ENCODE data around the gene UMPS.
"Not testable (repeated sequence)": the region's sequence is repeated elsewhere in the genome, so short reads cannot be mapped to it uniquely, and the experiment has no call there.

Gene UMPS

DNA sequence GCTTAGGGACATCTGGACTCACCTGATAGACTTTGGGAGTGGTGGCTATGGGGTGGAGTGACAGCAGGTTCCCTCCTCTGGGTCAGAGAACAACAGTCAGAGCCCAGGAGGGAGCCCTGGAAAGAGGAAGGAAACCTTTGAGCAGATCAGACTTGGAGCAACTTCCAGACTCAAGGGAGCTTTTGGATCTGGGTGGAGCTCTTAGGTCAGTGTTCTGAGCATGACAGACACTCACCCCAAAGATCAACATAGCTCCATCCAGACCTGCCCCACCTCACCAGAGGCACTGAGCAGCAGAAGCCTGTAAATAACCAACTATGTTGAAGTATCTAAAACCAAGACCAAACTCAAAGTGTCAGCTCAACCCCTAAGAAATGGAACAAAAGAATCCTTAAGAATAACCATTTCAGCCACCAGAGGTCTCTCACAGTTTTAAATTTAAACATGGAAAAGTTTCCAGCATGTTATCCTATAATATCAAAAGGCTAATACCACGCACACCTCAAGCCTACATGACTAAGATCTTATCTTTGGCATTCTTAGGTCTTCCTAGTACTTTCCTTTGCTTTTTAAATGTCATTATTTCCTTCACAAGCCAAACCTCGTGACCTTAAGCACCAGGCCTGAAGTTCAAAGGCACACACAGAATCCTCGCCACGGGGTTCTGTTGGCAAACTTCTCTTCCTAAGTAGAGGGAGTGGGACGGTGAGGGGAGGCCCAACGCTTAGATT is 56.4 kb downstream of the UMPS start:
- Histone ChIP-seq H3K9me3 (ENCODE audit: insufficient read depth, low read depth, low read length) (no peaks in the 10 kb centered on the region), H2AFZ (ENCODE audit: low read length) (peak overlapping the region; percentile 24), H3K4me2 (ENCODE audit: low read depth, low read length, poor library complexity, severe bottlenecking) (no peak overlapping the region), H3F3A (ENCODE audit: low read depth) (no peaks in the 10 kb centered on the region), H3K9me2 (replicated peaks; ENCODE audit: low read depth, low read length) (no peaks in the 10 kb centered on the region), H3K36me3 (ENCODE audit: insufficient read depth, low read length) (no peaks in the 10 kb centered on the region), H4K20me1 (ENCODE audit: insufficient read depth, low read length, poor library complexity, severe bottlenecking) (no peaks in the 10 kb centered on the region), H3K4me3 (ENCODE audit: low read length, poor library complexity, severe bottlenecking) (no peak overlapping the region), H3K79me2 (ENCODE audit: insufficient read depth, low read length) (no peaks in the 10 kb centered on the region), H3K9ac (ENCODE audit: low read depth, low read length, poor library complexity, severe bottlenecking) (no peak overlapping the region), H3K27me3 (ENCODE audit: insufficient read depth, low read length, poor library complexity, severe bottlenecking) (no peaks in the 10 kb centered on the region), H3K4me1 (ENCODE audit: insufficient read depth, low read length, poor library complexity, severe bottlenecking) (no peaks in the 10 kb centered on the region)
- TF ChIP-seq EZH2phosphoT487 (IDR thresholded peaks at IDR 0.05; ENCODE audit: borderline replicate concordance) (no peak), CTCF (conservative IDR thresholded peaks at IDR 0.05; ENCODE audit: low read length) (peak; percentile 54)

- Histone ChIP-seq H3K4me2 (ENCODE audit: low read depth, low read length, poor library complexity, severe bottlenecking) (no peak overlapping the region), H3K9me2 (replicated peaks; ENCODE audit: low read depth, low read length) (no peaks in the 10 kb centered on the region), H3K79me2 (ENCODE audit: insufficient read depth, low read length) (no peaks in the 10 kb centered on the region), H3K27me3 (ENCODE audit: insufficient read depth, low read length, poor library complexity, severe bottlenecking) (no peaks in the 10 kb centered on the region), H3K9me3 (ENCODE audit: insufficient read depth, low read depth, low read length) (no peaks in the 10 kb centered on the region), H3K36me3 (ENCODE audit: insufficient read depth, low read length) (no peaks in the 10 kb centered on the region), H3K4me1 (ENCODE audit: insufficient read depth, low read length, poor library complexity, severe bottlenecking) (no peaks in the 10 kb centered on the region), H4K20me1 (ENCODE audit: insufficient read depth, low read length, poor library complexity, severe bottlenecking) (no peaks in the 10 kb centered on the region), H3K4me3 (ENCODE audit: low read length, poor library complexity, severe bottlenecking) (no peak overlapping the region), H2AFZ (ENCODE audit: low read length) (no peak overlapping the region), H3K9ac (ENCODE audit: low read depth, low read length, poor library complexity, severe bottlenecking) (no peak overlapping the region), H3F3A (ENCODE audit: low read depth) (no peaks in the 10 kb centered on the region)
- TF ChIP-seq CTCF (conservative IDR thresholded peaks at IDR 0.05; ENCODE audit: low read length) (no peak), EZH2phosphoT487 (IDR thresholded peaks at IDR 0.05; ENCODE audit: borderline replicate concordance) (no peak)
These were observed 57.4 kb downstream of the UMPS start for GRCh38 chr3:124787476-124788195.

- no peak overlapping the region for H2AFZ ChIP-seq (ENCODE audit: low read length)
- no peaks in the 10 kb centered on the region for H3K79me2 ChIP-seq (ENCODE audit: insufficient read depth, low read length)
- no peak overlapping the region for H3K9ac ChIP-seq (ENCODE audit: low read depth, low read length, poor library complexity, severe bottlenecking)
- H3K36me3 ChIP-seq (ENCODE audit: insufficient read depth, low read length), result no peaks in the 10 kb centered on the region
- H3K27me3 ChIP-seq (ENCODE audit: insufficient read depth, low read length, poor library complexity, severe bottlenecking), result no peaks in the 10 kb centered on the region
- no peak overlapping the region for H3K4me3 ChIP-seq (ENCODE audit: low read length, poor library complexity, severe bottlenecking)
- no peak overlapping the region for H3K4me2 ChIP-seq (ENCODE audit: low read depth, low read length, poor library complexity, severe bottlenecking)
- TF ChIP-seq EZH2phosphoT487 (IDR thresholded peaks at IDR 0.05; ENCODE audit: borderline replicate concordance) (no peak), CTCF (conservative IDR thresholded peaks at IDR 0.05; ENCODE audit: low read length) (no peak)
- H3K9me3 ChIP-seq (ENCODE audit: insufficient read depth, low read depth, low read length), result no peaks in the 10 kb centered on the region
- no peaks in the 10 kb centered on the region for H3K4me1 ChIP-seq (ENCODE audit: insufficient read depth, low read length, poor library complexity, severe bottlenecking)
- no peaks in the 10 kb centered on the region for H4K20me1 ChIP-seq (ENCODE audit: insufficient read depth, low read length, poor library complexity, severe bottlenecking)
- H3K9me2 ChIP-seq (replicated peaks; ENCODE audit: low read depth, low read length), result no peaks in the 10 kb centered on the region
- H3F3A ChIP-seq (ENCODE audit: low read depth), result no peaks in the 10 kb centered on the region
These were observed 58.0 kb downstream of the UMPS start for GRCh38 chr3:124788254-124788745.

DNA sequence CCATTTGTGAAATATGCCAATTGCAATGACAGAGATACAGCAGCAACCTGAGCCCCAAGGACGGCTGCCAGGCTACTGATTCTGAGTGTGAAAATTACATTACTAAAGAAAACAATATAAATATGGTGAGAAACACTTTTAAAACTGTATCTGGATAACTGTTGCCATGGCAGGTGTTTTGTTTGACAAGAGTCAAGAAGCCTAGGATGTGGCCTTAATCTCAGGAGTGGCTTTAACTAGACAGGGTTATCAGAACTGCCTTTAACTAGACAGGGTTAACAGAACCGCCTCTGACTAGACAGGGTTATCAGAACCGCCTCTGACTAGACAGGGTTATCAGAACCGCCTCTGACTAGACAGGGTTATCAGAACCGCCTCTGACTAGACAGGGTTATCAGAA is 58.9 kb downstream of the UMPS start:
- not testable (repeated sequence) for H3K9ac ChIP-seq (ENCODE audit: low read depth, low read length, poor library complexity, severe bottlenecking); H3K79me2 ChIP-seq (ENCODE audit: insufficient read depth, low read length); H3K9me3 ChIP-seq (ENCODE audit: insufficient read depth, low read depth, low read length); H3K4me1 ChIP-seq (ENCODE audit: insufficient read depth, low read length, poor library complexity, severe bottlenecking); H4K20me1 ChIP-seq (ENCODE audit: insufficient read depth, low read length, poor library complexity, severe bottlenecking); H3K4me3 ChIP-seq (ENCODE audit: low read length, poor library complexity, severe bottlenecking); H3K4me2 ChIP-seq (ENCODE audit: low read depth, low read length, poor library complexity, severe bottlenecking); H3F3A ChIP-seq (ENCODE audit: low read depth); H3K36me3 ChIP-seq (ENCODE audit: insufficient read depth, low read length); H3K27me3 ChIP-seq (ENCODE audit: insufficient read depth, low read length, poor library complexity, severe bottlenecking); H2AFZ ChIP-seq (ENCODE audit: low read length); H3K9me2 ChIP-seq (replicated peaks; ENCODE audit: low read depth, low read length)

All from Loucy (cell line).